Measurements from ENCODE around the gene HPSE2. TPM values are rescaled to one million over a fixed set of nuclear protein-coding genes. Genes with fewer than 3 reads are reported as not detected.

HPSE2 gene
- total and polyA plus RNA-seq, 2 of the 8 experiments (the other 6 are each of a cell fraction or from before 2014, with no cell fraction given) = 0.41 to 0.58 TPM

DNA sequence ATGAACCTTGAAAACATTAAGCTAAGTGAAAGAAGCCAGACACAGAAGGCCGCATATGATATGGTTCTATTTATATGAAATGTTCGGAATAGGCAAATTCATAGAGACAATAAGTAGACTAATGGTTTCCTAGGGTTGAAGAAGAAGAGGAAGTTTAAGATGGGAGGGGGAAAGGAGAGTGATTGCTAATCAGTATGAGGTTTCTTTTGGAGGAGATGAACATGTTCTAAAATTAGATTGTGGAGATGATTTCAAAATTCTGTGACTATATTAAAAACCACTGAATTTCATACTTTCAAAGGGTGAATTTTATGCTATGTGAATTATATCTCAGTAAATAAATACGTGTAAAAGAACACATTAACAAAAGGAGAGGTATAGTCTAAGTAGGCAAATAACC, 612.5 kb downstream of the HPSE2 start:
- Histone ChIP-seq H3K79me1 (ENCODE audit: low read depth, low read length) (no peaks in the 10 kb centered on the region), H3K4me2 (ENCODE audit: insufficient read depth in 1 of 2, low read depth in 2 of 2, low read length in 2 of 2) (no peak overlapping the region), H3K27me3 (replicated peaks in 1 of 4; ENCODE audit: control insufficient read depth in 3 of 4, extremely low read depth in 1 of 4, insufficient read depth in 3 of 4, low read length in 3 of 4) (no peaks in the 10 kb centered on the region), H3K27ac (ENCODE audit: low read depth, low read length) (no peak overlapping the region), H2BK20ac (ENCODE audit: low read length) (no peak overlapping the region), H3K56ac (replicated peaks; ENCODE audit: insufficient read length, low read depth, low read length) (no peak overlapping the region), H3K79me2 (ENCODE audit: control insufficient read depth in 1 of 2, insufficient read depth in 2 of 2, low read length in 2 of 2) (no peaks in the 10 kb centered on the region), H3K4me3 (ENCODE audit: extremely low read depth in 1 of 4, insufficient read depth in 2 of 4, low read depth in 3 of 4, low read length in 4 of 4) (no peak overlapping the region), H3K9me3 (ENCODE audit: insufficient read depth in 2 of 2, low read depth in 1 of 2, low read length in 1 of 2) (no peaks in the 10 kb centered on the region), H3K23ac (ENCODE audit: insufficient read length) (no peak overlapping the region), H3K23me2 (ENCODE audit: low read depth, low read length) (no peaks in the 10 kb centered on the region), H4K8ac (ENCODE audit: extremely low read depth, insufficient read depth, low read length) (no peak overlapping the region), H3K4ac (replicated peaks; ENCODE audit: insufficient read length, low read depth, low read length) (no peak overlapping the region), H3K18ac (ENCODE audit: extremely low read depth, low read length) (no peak overlapping the region), H4K20me1 (replicated peaks in 1 of 2; ENCODE audit: control insufficient read depth in 1 of 2, insufficient read depth in 2 of 2, low read length in 2 of 2) (no peaks in the 10 kb centered on the region), H3K4me1 (replicated peaks in 1 of 4; ENCODE audit: control insufficient read depth in 3 of 4, insufficient read depth in 4 of 4, low read length in 3 of 4) (peaks cover 0 to 15% (median 9%) of the 10 kb centered on the region in 4 experiments; a peak in 4 of 7 replicates), H2BK15ac (ENCODE audit: low read length) (no peak overlapping the region), H2BK12ac (ENCODE audit: low read depth, low read length) (no peak overlapping the region), H4K5ac (ENCODE audit: insufficient read length, low read depth, low read length) (no peak overlapping the region), H4K91ac (replicated peaks; ENCODE audit: insufficient read length, low read length) (no peak overlapping the region), H2BK5ac (ENCODE audit: low read depth, low read length) (no peak overlapping the region), H3K9ac (replicated peaks in 1 of 4; ENCODE audit: extremely low read depth in 1 of 4, low read depth in 3 of 4, low read length in 3 of 4) (no peak overlapping the region), H3K36me3 (ENCODE audit: control insufficient read depth in 2 of 4, insufficient read depth in 4 of 4, low read length in 3 of 4) (no peaks in the 10 kb centered on the region), H3K14ac (ENCODE audit: insufficient read length) (no peak overlapping the region), H2AK5ac (ENCODE audit: low read depth, low read length) (no peak overlapping the region), H2BK120ac (replicated peaks; ENCODE audit: low read depth, low read length) (no peak overlapping the region), H2AFZ (ENCODE audit: low read length) (no peak overlapping the region)
- 89% methylated on average over 3 of the region's 3 CpGs; no CpG with 5 or more reads in 1 of the 2 experiments for WGBS, 2 experiments (ENCODE audit: extremely low coverage in 1 of 2, insufficient coverage in 1 of 2, insufficient read length in 1 of 2, insufficient replicate concordance in 2 of 2, low coverage in 1 of 2, low lambda C conversion rate in 2 of 2, missing lambda C conversion rate in 1 of 2)
- CTCF ChIA-PET (ENCODE audit: partially characterized antibody) = no interaction called here
- FAIRE-seq (no peak), DNase-seq (ENCODE audit: low read depth in 1 of 2, low spot score in 2 of 2) (no peak)
- POLR2A ChIA-PET (ENCODE audit: partially characterized antibody) = interaction anchor here (0.6 kb wide), 1 partner anchor 38 kb away, joined by 4 read pairs; no protein-coding TSS in a partner anchor
- TF ChIP-seq SP4 (IDR thresholded peaks at IDR 0.05; ENCODE audit: low read length) (no peak), CTBP2 (IDR thresholded peaks at IDR 0.05; ENCODE audit: borderline replicate concordance, insufficient read depth, insufficient read length, low read length) (no peak), RBBP5 (IDR thresholded peaks at IDR 0.05; ENCODE audit: borderline replicate concordance, low read depth, low read length) (no peak), BACH1 (IDR thresholded peaks at IDR 0.05; ENCODE audit: low read length) (no peak), CBX5 (IDR thresholded peaks at IDR 0.05; ENCODE audit: low read depth, low read length) (no peak), NRF1 (IDR thresholded peaks at IDR 0.05; ENCODE audit: low read depth, low read length) (no peak), CHD2 (IDR thresholded peaks at IDR 0.05; ENCODE audit: low read length) (no peak), TBP (IDR thresholded peaks at IDR 0.05; ENCODE audit: low read depth, low read length) (no peak), RFX5 (IDR thresholded peaks at IDR 0.05; ENCODE audit: borderline replicate concordance, low read depth, low read length) (no peak)

Data from H1 (cell line).